Measurements from ENCODE around the gene SWI5.

DNA sequence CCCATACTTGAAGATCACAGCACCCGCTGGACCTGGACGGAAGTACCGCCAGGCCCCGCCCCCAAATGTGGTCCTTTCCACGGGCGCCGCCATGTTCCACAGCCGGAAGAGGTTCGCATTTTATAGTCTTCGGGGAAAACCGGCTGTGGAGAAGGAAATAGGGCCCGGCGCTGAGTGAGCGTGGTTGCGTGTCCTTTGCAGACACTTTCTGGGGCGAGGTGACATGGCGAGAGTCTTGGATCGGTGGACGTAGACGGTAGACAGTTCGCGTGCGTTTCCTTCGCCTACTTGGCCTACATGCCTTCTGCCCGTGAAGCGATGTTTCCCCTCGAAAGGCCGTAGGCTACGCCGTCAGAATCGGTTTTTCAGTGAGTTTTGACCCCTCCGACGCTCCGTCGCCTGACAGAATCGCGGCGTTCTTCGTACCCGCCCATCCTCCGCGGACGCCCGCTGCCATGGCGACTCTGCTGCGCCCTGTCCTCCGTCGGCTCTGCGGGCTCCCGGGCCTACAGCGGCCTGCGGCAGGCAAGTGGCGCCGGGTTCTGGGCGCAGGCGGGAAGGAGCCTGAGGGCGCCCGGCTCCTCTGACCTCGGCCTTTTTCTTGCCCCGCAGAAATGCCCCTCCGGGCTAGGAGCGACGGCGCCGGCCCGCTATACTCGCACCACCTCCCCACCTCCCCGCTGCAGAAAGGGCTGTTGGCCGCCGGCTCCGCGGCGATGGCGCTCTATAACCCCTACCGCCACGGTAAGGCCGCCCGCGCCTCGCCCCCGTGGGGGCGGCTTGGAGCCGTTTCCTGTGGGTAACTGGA, 46.5 kb downstream of the SWI5 start, which contains the start of the genes COQ4 and TRUB2:
- no peak for TF ChIP-seq POLR2A (IDR thresholded peaks at IDR 0.05)
- peak in 3 of 4 donors; percentile 64 to 69 (median 66) for TF ChIP-seq POLR2AphosphoS5 (IDR thresholded peaks at IDR 0.05)
- TF ChIP-seq, protein P1, sequence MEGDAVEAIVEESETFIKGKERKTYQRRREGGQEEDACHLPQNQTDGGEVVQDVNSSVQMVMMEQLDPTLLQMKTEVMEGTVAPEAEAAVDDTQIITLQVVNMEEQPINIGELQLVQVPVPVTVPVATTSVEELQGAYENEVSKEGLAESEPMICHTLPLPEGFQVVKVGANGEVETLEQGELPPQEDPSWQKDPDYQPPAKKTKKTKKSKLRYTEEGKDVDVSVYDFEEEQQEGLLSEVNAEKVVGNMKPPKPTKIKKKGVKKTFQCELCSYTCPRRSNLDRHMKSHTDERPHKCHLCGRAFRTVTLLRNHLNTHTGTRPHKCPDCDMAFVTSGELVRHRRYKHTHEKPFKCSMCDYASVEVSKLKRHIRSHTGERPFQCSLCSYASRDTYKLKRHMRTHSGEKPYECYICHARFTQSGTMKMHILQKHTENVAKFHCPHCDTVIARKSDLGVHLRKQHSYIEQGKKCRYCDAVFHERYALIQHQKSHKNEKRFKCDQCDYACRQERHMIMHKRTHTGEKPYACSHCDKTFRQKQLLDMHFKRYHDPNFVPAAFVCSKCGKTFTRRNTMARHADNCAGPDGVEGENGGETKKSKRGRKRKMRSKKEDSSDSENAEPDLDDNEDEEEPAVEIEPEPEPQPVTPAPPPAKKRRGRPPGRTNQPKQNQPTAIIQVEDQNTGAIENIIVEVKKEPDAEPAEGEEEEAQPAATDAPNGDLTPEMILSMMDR (IDR thresholded peaks at IDR 0.05), result no peak
